B cell (primary cell): Measurements from ENCODE around the gene RBM19. TPM values are rescaled to one million over a fixed set of nuclear protein-coding genes. Genes with fewer than 3 reads are reported as not detected.

ENCODE experiments used
- ATAC-seq: fragments of 200-7000 bp; cut with Tn5 transposase; one replicate; pipeline ENCODE4 v1.10.0; 2021; ENCODE audit warnings: low read depth, mild to moderate bottlenecking, moderate number of reproducible peaks, moderate library complexity
- CTCF ChIA-PET: fragments of 350-600 bp; sonication (Branson Sonifier 250); formaldehyde crosslinking; loops from one replicate; lab custom pipeline; 2021; ENCODE audit warnings: antibody characterized with exemption, inconsistent platforms; lab: Charles Lee
- POLR2A ChIA-PET: fragments of 350-600 bp; sonication (Branson Sonifier 250); formaldehyde crosslinking; loops from one replicate; lab custom pipeline; 2021; ENCODE audit warnings: antibody characterized with exemption; lab: Charles Lee
- DNase-seq: peaks from one replicate; pipeline ENCODE4 v3.0.0; 2013
- H2AFZ ChIP-seq: 2 replicates; pipeline ENCODE4 v1.6.1; 2012; ENCODE audit warnings: mild to moderate bottlenecking, low read depth, low read length; ENCODE audit not compliant: insufficient read depth, poor library complexity, severe bottlenecking
- H3K27ac ChIP-seq, 2 donors: 1 replicate in 1 of 2; 2 replicates in 1 of 2; pipeline ENCODE4 v1.5.1; 2012 to 2013; ENCODE audit warnings: low read length in 2 of 2, mild to moderate bottlenecking in 2 of 2, moderate library complexity in 1 of 2
- H3K27me3 ChIP-seq, 4 experiments: fragments of 200-600 bp in 1 of 4; sonication (generic) in 1 of 4; replicated peaks in 1 of 4; 1 replicate in 2 of 4; 2 replicates in 2 of 4; pipeline versions ENCODE4 v1.6.1 to v1.7.0; 2013 to 2016; ENCODE audit warnings: low read length in 3 of 4, mild to moderate bottlenecking in 2 of 4, mixed read lengths in 1 of 4, moderate library complexity in 1 of 4; ENCODE audit not compliant: insufficient read depth in 4 of 4, control insufficient read depth in 3 of 4; ENCODE audit errors: control extremely low read depth in 1 of 4
- H3K36me3 ChIP-seq, 2 experiments: replicated peaks in 1 of 2; 1 replicate in 1 of 2; 2 replicates in 1 of 2; pipeline versions ENCODE4 v1.6.1 to v1.7.1; 2013; ENCODE audit warnings: low read length in 1 of 2; ENCODE audit not compliant: insufficient read depth in 2 of 2, control insufficient read depth in 1 of 2; ENCODE audit errors: control extremely low read depth in 1 of 2, extremely low read depth in 1 of 2
- H3K4me1 ChIP-seq, 2 donors: fragments of 200-600 bp in 1 of 2; sonication (generic) in 1 of 2; 1 replicate in 1 of 2; 2 replicates in 1 of 2; pipeline versions ENCODE4 v1.5.1 to v1.6.1; 2013 to 2017; ENCODE audit warnings: low read length in 2 of 2; ENCODE audit not compliant: control insufficient read depth in 2 of 2, insufficient read depth in 2 of 2
- H3K4me2 ChIP-seq: replicated peaks from 2 replicates; pipeline ENCODE3; 2012; ENCODE audit warnings: mild to moderate bottlenecking, low read depth, low read length; ENCODE audit not compliant: poor library complexity, severe bottlenecking
- H3K4me3 ChIP-seq, 5 experiments: fragments of 200-600 bp in 1 of 5; sonication (generic) in 1 of 5; 1 replicate in 3 of 5; 2 replicates in 2 of 5; pipeline versions ENCODE4 v1.5.1 to v1.7.0; 2011 to 2016; ENCODE audit warnings: low read length in 4 of 5, mild to moderate bottlenecking in 4 of 5, low read depth in 2 of 5, control low read depth in 1 of 5, moderate library complexity in 1 of 5; ENCODE audit not compliant: insufficient read depth in 1 of 5; ENCODE audit errors: control extremely low read depth in 1 of 5, extremely low read depth in 1 of 5
- H3K79me2 ChIP-seq: fragments of 200-600 bp; sonication (generic); one replicate; pipeline ENCODE4 v1.6.0; 2016; ENCODE audit warnings: low read length; ENCODE audit not compliant: control insufficient read depth, insufficient read depth
- H3K9ac ChIP-seq: fragments of 200-600 bp; sonication (generic); 2 replicates; pipeline ENCODE4 v1.6.1; 2017; ENCODE audit warnings: mild to moderate bottlenecking, low read length, moderate library complexity
- H3K9me3 ChIP-seq, 3 donors: one replicate each; pipeline versions ENCODE4 v1.6.1 to v1.7.1; 2013; ENCODE audit warnings: low read length in 2 of 3; ENCODE audit not compliant: control insufficient read depth in 2 of 3, insufficient read depth in 1 of 3; ENCODE audit errors: control extremely low read depth in 1 of 3
- H4K20me1 ChIP-seq: 2 replicates; pipeline ENCODE4 v1.6.0; 2012; ENCODE audit warnings: mild to moderate bottlenecking, low read length; ENCODE audit not compliant: insufficient read depth, control insufficient read depth, poor library complexity, severe bottlenecking
- H3K27ac Mint-ChIP-seq: one replicate; pipeline ENCODE4 v1.8.0; 2021; ENCODE audit warnings: mixed read lengths
- H3K27me3 Mint-ChIP-seq: one replicate; pipeline ENCODE4 v1.8.0; 2021; ENCODE audit warnings: mixed read lengths
- H3K4me1 Mint-ChIP-seq: one replicate; pipeline ENCODE4 v1.8.0; 2021; ENCODE audit warnings: mixed read lengths
- H3K4me3 Mint-ChIP-seq: one replicate; pipeline ENCODE4 v1.8.0; 2021; ENCODE audit warnings: mixed read lengths
- H3K9me3 Mint-ChIP-seq: one replicate; pipeline ENCODE4 v1.8.0; 2022; ENCODE audit warnings: mixed read lengths; ENCODE audit not compliant: insufficient read depth
- EZH2 ChIP-seq: IDR thresholded peaks from 2 replicates; pipeline ENCODE4 v1.6.1; 2012; ENCODE audit warnings: borderline replicate concordance, low read depth, mild to moderate bottlenecking, moderate library complexity, low read length; ENCODE audit not compliant: insufficient read depth, poor library complexity, severe bottlenecking
- WGBS: methylation state at CpG from one replicate; pipeline ENCODE4 v1.1.5; 2013; ENCODE audit warnings: missing lambda C conversion rate; ENCODE audit not compliant: insufficient coverage; 5-methylcytosine and 5-hydroxymethylcytosine counted together
- intact Hi-C: fragments of 100-400 bp; cut with micrococcal nuclease; formaldehyde crosslinking; loops from one replicate; pipeline ENCODE4 v1.10.0; 2022
- polyA plus RNA-seq: library from polyadenylated mRNA; depleted of rRNA; stranded (reverse); fragments of >200 nt; gene quantifications from 2 replicates; pipeline ENCODE4 v1.2.3, GENCODE V29; 2012
- total RNA-seq, 2 donors: library from RNA; stranded (reverse); fragments of 120-200 nt in 1 of 2; gene quantifications; 1 replicate in 1 of 2; 2 replicates in 1 of 2; pipeline versions ENCODE4 v1.2.3 to v1.2.4, GENCODE V29; 2013 to 2022
- TF ChIP-seq, protein P1 (sequence below): fragments of 200-600 bp; IDR thresholded peaks from one replicate; pipeline ENCODE4 v1.8.0; 2022; ENCODE audit warnings: antibody characterized with exemption, mild to moderate bottlenecking

The RBM19 gene
- total and polyA plus RNA-seq, 2 donors (not counting 1 experiment from before 2014, with no cell fraction given) = 43.1 to 90.0 TPM

DNA sequence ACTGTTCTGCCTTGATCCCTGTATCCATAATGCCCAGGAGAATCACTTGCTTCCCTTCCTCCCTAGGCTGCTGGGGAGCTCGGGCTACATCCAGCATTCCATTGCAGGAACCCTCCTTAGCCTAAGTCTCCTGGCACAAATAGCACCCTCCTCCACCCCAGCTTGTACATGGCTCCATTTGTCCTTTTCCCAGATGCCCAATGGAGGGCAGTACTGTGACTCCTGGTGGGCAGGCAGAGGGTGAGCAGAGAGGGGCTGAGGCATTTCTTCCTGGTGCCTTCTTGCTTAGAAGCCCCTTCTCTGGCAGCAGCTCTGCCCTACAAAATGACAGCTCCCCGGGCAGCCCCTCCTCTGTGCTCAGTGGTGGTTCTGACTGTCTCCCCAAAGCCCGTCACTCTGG, 86.5 kb downstream of the RBM19 start:
- 100% methylated on average over 1 of the region's 3 CpGs for WGBS
- Histone ChIP-seq H3K9ac (no peak overlapping the region), H3K4me2 (no peak overlapping the region), H3K36me3 (peaks cover 0 to 17% of the 10 kb centered on the region in 2 experiments), H3K27ac (no peak overlapping the region), H4K20me1 (no peaks in the 10 kb centered on the region), H3K27me3 (no peaks in the 10 kb centered on the region), H3K9me3 (no peaks in the 10 kb centered on the region), H3K4me3 (no peak overlapping the region), H3K4me1 (no peaks in the 10 kb centered on the region), H3K79me2 (no peaks in the 10 kb centered on the region), H2AFZ (no peak overlapping the region)
- no peaks in the 10 kb centered on the region for H3K27me3 Mint-ChIP-seq
- H3K27ac Mint-ChIP-seq = no peak overlapping the region
- no peaks in the 10 kb centered on the region for H3K9me3 Mint-ChIP-seq
- intact Hi-C loops = no loop called here
- no peak for TF ChIP-seq EZH2
- TF ChIP-seq, protein P1, sequence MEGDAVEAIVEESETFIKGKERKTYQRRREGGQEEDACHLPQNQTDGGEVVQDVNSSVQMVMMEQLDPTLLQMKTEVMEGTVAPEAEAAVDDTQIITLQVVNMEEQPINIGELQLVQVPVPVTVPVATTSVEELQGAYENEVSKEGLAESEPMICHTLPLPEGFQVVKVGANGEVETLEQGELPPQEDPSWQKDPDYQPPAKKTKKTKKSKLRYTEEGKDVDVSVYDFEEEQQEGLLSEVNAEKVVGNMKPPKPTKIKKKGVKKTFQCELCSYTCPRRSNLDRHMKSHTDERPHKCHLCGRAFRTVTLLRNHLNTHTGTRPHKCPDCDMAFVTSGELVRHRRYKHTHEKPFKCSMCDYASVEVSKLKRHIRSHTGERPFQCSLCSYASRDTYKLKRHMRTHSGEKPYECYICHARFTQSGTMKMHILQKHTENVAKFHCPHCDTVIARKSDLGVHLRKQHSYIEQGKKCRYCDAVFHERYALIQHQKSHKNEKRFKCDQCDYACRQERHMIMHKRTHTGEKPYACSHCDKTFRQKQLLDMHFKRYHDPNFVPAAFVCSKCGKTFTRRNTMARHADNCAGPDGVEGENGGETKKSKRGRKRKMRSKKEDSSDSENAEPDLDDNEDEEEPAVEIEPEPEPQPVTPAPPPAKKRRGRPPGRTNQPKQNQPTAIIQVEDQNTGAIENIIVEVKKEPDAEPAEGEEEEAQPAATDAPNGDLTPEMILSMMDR = no peak
- no peak for DNase-seq
- ATAC-seq = no peak
- H3K4me1 Mint-ChIP-seq = no peaks in the 10 kb centered on the region
- POLR2A ChIA-PET = no interaction called here
- CTCF ChIA-PET = no interaction called here
- no peak overlapping the region for H3K4me3 Mint-ChIP-seq

DNA sequence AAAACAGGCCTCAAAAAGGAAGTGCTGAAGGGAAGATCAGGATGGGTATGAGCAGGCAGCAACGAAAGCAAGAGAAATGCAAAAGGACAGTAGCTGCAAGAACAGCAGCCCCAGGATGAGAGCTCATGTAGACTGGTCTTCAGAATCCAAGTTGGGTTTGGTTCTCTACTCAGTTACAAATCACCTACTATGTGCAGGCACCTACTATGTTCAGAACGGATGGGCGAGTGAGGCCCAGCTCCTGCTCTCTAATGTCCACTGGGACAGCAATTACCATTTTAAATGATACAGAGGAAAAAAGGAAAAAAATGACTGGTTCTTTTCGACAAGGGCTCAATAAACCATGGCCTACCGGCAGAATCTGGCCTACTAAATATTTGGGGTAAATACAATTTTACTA, 88.5 kb downstream of the RBM19 start:
- no peak overlapping the region for H3K4me2 ChIP-seq
- Mint-ChIP-seq H3K4me1 (no peaks in the 10 kb centered on the region), H3K9me3 (no peaks in the 10 kb centered on the region), H3K27me3 (no peaks in the 10 kb centered on the region), H3K4me3 (no peak overlapping the region), H3K27ac (no peak overlapping the region)
- no peak overlapping the region for H2AFZ ChIP-seq
- TF ChIP-seq EZH2 = no peak
- TF ChIP-seq, protein P1 = no peak
- DNase-seq = no peak
- peaks cover 0 to 17% of the 10 kb centered on the region in 2 experiments for H3K36me3 ChIP-seq
- no peaks in the 10 kb centered on the region for H3K79me2 ChIP-seq
- intact Hi-C loops = no loop called here
- H3K9me3 ChIP-seq = no peaks in the 10 kb centered on the region
- CTCF ChIA-PET = no interaction called here
- no peaks in the 10 kb centered on the region for H3K27me3 ChIP-seq
- WGBS = 100% methylated on average over 1 of the region's 5 CpGs
- no peaks in the 10 kb centered on the region for H4K20me1 ChIP-seq
- H3K27ac ChIP-seq = no peak overlapping the region
- no peaks in the 10 kb centered on the region for H3K4me1 ChIP-seq
- no peak overlapping the region for H3K9ac ChIP-seq
- no peak overlapping the region for H3K4me3 ChIP-seq
- ATAC-seq = no peak
- POLR2A ChIA-PET = no interaction called here
